ELF-1 (cell line): ENCODE results near the gene ZNF276.
A peak's percentile ranks its signal among the peaks of the same experiment; 100 is the strongest.
"Not testable (repeated sequence)": the region's sequence is repeated elsewhere in the genome, so short reads cannot be mapped to it uniquely, and the experiment has no call there.

Experiments
- DNase-seq: peaks from one replicate; pipeline ENCODE4 v3.0.0-alpha.2; 2016; ENCODE audit warnings: low read depth, low spot score

The ZNF276 gene

DNA sequence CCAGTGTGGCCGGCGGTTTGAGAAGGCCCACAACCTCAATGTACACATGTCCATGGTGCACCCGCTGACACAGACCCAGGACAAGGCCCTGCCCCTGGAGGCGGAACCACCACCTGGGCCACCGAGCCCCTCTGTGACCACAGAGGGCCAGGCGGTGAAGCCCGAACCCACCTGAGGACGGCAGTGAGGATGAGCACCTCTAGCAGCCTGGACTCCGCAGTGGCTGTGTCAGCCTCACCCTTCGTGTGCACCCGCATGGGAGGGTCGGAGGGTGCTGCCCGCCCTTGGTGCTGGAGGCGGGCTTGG lies 16.7 kb downstream of the ZNF276 start:
- no peak for DNase-seq

GRCh38 chr16:89738538-89739317 lies 17.4 kb downstream of the ZNF276 start:
- no peak for DNase-seq

DNA sequence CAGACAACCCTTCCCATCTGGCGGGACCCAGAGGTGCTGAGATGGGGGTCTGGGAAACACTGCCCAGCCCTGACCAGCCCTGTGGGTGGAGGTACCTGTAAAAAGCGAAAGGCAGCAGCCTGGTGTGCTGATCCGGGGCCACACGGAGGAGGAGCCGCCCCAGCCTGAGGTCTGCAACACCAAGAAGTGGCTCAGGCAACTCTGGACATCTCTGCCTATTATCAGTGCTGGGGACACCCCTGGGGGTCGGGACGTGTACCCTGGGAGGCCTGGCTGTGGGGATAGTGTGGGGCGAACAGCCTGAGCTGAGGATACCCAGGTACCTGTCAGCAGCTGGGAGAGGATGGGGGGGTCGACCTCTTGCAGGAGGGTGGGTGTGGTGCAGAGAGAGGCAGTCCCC lies 18.0 kb downstream of the ZNF276 start:
- DNase-seq, result no peak

DNA sequence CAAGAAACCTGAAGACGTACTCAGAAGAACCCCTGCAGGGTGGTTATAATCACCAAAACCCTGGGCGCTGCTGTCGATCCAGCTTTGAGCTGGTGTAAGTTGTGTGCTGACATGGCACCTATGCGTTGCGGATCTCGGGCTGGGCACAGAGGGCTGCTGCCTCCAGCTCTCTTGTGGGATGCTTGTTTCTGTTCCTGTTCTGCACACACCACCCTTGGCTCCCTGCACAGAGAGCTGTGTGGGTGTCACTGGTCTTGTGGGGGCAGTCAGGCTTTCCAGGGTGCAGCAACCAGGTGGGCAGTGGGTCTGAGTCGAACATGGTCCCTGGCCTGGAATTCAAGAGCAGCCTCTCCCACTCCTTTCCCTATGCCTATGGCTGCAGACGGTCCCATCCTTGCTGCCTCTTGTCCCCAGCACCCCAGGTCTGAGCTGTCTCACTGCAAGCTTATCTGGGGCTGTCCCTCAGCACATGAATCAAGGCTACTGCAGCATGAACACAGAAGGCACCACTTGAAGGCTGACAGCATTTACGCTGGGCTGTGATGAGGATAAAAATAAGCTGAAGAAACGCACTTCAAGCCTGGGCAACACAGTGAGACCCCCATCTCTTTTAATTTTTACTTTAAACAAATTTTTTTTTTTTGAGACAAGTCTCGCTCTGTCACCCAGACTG lies 20.1 kb downstream of the ZNF276 start:
- DNase-seq, result no peak

DNA sequence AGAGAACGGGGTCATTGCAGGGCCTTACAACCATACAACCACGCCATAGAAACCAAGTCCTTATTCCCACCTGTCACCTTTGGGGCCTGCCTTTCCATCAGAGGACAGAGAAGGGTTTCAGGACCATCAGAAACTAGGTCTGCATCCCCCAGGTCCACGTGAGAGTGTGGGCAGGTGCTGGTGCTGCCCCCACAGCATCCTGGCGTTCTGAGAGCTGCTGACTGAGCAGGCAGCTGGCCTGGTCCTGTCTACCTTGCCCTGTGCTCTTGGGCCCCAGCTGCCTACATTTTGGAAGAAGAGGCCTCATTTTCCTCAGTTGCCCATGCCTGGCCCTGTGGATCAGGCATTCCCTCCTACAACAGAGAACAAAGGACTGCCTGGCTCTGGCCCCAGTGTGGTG lies 21.6 kb downstream of the ZNF276 start:
- DNase-seq, result no peak

DNA sequence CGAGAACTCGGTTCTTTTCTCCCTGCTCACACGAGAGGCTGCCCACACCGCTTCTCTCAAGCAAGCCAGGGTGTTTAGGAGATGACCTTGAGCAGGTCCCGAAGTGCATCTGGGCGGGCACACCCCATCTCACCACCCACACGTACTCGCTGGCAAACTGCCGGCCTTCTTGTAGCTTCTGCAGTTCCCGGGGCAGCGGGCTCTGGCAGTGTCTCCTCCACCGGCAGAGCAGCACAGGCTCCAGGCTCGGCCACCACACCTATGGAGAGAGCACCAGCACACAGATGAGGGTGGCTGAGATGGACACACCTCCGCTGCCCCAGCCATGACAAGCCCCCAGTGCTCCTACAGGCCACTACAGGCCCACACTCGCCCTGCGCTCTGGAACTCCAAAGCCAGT lies 23.5 kb downstream of the ZNF276 start:
- DNase-seq, result no peak

- no peak for DNase-seq
Observed at GRCh38 chr16:89746043-89746442, 24.7 kb downstream of the ZNF276 start.

- DNase-seq, result no peak
Observed at GRCh38 chr16:89748076-89748475, 26.7 kb downstream of the ZNF276 start.

DNA sequence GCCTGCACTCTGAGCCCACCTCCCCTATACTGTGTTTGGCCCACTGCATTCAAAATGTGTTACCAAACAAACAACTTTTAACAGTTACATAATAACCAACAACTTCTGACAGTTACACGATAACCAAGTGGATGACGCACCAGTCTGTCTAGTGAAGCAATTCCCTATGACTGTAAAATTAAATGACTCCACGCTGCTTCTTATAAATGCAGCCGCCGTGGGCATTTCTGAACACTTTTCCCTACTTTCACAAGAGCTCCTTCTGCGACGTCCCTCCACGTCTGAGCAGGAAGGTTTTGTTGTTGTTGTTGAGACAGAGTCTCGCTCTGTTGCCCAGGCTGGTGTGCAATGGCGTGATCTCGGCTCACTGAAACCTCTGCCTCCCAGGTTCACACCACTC lies 27.6 kb downstream of the ZNF276 start:
- DNase-seq, result no peak

- no peak for DNase-seq
Observed at GRCh38 chr16:89749637-89750036, 28.3 kb downstream of the ZNF276 start.

DNA sequence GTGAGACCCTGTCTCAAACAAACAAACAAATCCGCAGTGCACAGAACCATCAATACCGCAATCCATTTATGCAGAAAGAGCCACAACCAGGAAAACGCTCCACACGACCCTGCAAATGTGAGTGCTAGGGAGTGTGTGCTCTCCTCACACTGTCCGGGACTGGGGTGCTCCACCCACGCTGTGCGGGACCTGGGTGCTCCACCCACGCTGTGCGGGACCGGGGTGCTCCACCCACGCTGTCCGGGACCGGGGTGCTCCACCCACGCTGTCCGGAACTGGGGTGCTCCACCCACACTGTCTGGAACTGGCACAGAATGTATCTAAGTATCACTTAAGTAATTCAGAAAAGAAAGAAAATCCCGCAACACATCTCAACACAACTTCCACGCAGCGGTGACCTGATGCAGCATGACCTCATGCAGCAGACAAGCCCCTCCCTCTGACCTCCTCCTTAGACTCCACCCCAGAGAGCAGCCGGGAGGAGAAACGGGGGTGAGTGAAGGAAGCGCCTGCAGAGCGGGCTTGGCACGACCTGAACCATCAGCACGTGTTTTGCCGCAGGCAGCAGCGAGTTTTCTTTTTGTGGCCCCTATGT lies 38.5 kb downstream of the ZNF276 start:
- DNase-seq, result no peak

- DNase-seq, result no peak
Observed at GRCh38 chr16:89761304-89761922, 40.1 kb downstream of the ZNF276 start.

GRCh38 chr16:89764711-89765201 lies 43.4 kb downstream of the ZNF276 start:
- no peak for DNase-seq

GRCh38 chr16:89765292-89765830 lies 44.0 kb downstream of the ZNF276 start:
- no peak for DNase-seq

DNA sequence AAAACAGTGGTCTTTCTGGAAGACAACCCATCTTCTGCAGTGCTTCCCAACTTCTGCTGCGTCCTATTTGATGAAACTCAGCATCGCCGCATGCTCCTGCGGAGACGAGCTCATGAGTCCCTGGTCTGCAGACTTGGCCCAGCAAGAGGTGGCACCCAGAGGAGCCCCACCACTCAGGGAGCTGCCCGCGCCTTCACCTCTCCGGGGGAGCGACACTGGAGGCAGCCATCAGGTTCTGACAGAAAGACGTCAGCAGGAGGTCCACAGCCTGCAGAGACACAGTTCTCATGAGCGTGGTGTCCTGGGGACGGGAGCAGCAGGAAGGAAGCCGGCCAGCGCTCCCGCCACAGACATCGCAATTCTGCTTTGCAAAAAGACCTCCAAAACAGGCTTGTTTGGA lies 49.0 kb downstream of the ZNF276 start:
- DNase-seq, result no peak

GRCh38 chr16:89775223-89775622 lies 53.9 kb downstream of the ZNF276 start:
- no peak for DNase-seq

- not testable (repeated sequence) for DNase-seq
Observed at GRCh38 chr16:89778211-89778610, 56.9 kb downstream of the ZNF276 start.

GRCh38 chr16:89779231-89779908 lies 58.0 kb downstream of the ZNF276 start:
- DNase-seq, result no peak

- peak; percentile 64 for DNase-seq
Observed at GRCh38 chr16:89779909-89780305, 58.6 kb downstream of the ZNF276 start.

DNA sequence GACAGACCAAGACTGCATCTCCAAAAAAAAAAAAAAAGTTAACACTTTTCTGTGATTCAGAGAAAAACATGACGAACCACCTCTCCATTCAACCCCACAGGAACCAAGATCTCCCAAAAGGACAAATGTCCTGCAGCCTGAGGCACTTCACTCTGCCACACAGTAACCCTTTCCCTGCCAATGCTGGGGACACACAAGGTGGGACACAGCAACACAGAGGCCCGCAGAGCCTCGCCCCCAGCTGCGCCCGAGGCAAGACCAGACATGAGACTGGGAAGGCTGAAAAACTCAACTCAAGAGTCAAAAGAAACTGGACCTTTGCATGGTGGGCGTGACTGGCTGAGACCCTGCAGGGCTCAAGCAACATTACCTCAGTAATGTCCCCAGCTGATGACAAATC lies 61.2 kb downstream of the ZNF276 start:
- no peak for DNase-seq

DNA sequence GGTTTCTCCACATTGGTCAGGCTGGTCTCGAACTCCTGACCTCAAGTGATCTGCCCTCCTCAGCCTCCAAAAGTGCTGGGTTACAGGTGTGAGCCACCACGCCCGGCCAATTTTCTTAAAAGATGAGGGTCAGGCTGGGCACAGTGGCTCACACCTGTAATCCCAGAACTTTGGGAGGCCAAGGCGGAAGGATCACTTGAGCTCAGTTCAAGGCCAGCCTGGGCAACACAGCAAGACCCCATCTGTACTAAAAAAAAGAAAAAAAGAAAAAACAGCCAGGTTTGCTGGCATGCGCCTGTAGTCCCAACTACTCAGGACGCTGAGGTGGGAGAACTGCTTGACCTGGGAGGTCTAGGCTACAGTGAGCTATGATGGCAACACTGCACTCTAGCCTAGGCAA lies 62.6 kb downstream of the ZNF276 start:
- DNase-seq, result not testable (repeated sequence)

GRCh38 chr16:89784406-89784805 lies 63.1 kb downstream of the ZNF276 start:
- no peak for DNase-seq
